SIG-M5 treated with dmso at 0.1 percent for 504 hours (cell line): ENCODE results near the gene HIRA.
"Not testable (repeated sequence)": the region's sequence is repeated elsewhere in the genome, so short reads cannot be mapped to it uniquely, and the experiment has no call there.

Source experiments
- DNase-seq: peaks from one replicate; lab custom pipeline; 2025; ENCODE audit not compliant: unreplicated experiment; lab: John Stamatoyannopoulos, UW

HIRA gene

DNA sequence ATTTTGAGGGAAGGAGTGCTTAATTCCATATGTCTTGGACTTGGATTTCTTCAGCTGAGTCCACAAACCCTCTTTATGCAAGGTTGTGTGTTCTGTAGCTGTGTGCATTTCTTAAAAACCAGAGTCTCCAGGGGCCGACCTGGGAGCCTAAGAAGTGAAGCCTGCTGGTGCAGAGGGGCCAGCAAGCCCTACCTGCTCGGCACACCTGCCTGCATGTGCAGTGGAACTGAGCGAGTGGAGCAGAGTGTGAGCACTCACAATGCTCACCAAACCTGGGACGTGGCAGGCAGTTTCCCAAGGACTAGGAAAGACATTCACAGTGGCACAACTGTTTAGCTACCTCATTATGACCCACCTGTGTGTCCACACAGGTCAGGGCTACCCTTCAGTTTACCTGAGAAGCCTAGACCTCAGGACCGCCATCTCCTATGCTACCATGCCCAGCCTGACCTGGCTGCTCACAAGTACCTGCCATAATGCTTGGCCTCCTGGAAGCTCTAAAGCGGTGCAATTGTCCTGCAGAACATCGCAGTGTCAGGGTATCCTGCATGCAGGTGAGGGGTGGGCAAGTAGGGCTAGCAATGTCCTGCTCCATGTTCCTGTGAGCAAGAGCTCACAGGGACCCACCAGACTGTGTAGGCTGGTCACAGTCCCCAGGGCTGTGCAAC is 12.1 kb upstream of the HIRA start:
- no peak for DNase-seq

DNA sequence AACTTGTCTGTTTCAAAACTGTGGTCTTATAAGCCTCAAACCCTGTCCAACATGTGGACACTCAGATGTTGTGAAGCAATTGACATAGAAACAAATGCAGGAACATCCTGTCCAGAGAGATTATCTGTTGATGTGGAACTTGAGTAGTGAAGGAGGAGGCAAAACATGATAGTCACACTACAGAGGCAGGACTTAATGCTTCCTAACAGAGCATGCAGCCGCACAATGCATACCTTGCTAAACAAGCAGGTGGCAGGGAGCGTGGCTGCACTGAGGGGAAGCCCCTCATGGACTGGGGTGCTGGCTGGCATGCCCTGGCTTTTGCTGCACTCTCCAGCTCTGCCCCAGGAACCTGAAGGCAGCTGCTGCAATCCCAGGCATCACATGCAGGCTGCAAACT is 10.6 kb upstream of the HIRA start:
- DNase-seq: no peak

DNA sequence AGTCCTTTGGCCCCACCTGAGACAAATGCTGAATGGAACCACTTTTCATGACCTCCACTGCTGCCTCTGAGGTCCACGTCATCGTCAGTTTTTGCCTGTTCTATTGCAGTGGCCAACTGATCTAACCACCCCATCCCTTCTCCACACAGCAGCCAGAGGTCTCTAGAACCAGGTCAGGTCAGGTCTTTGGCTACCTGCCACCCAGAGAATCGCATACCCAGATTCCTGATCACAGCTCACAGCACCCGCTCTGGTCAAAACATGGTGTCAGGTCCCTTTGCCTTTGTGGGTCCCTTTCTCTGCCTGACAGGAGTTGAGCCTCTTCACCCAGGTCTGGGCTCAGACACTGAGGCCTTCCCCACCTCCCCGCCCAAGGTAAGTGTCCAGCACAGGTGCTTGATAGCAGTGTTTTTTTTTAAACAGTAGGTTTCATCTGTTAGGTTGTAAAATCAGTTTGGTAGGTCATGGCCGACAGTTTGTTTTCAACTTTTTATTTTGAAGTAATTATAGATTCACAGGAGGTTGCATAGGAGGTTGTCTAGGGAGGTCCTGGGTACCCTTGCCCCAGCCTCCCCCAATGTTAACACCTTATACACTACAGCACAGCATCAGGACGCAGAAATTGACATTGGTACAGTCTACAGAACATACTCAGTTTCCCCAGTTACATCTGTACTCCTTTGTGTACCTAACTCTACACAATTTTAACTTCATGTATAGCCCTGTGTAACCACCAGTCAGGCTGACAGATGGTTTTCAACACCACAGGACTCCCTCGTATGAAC is 9.1 kb upstream of the HIRA start:
- DNase-seq: no peak

DNA sequence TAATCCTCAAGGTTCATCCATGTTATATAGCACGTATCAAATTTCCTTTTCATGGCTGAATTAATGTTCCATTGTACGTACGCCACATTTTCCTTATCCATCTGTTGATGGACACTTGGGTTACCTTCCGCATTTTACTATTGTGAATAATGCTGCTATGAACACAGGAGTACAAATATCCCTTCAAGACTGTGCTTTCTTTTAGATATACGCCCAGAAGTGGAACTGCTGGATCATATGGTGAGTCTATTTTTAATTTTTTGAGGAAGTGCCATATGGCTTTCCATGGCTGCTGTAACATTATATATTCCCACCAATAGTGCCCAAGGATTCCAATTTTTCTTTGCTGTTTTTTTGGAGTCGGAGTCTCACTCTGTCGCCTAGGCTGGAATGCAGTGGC is 6.8 kb upstream of the HIRA start:
- DNase-seq: no peak

DNA sequence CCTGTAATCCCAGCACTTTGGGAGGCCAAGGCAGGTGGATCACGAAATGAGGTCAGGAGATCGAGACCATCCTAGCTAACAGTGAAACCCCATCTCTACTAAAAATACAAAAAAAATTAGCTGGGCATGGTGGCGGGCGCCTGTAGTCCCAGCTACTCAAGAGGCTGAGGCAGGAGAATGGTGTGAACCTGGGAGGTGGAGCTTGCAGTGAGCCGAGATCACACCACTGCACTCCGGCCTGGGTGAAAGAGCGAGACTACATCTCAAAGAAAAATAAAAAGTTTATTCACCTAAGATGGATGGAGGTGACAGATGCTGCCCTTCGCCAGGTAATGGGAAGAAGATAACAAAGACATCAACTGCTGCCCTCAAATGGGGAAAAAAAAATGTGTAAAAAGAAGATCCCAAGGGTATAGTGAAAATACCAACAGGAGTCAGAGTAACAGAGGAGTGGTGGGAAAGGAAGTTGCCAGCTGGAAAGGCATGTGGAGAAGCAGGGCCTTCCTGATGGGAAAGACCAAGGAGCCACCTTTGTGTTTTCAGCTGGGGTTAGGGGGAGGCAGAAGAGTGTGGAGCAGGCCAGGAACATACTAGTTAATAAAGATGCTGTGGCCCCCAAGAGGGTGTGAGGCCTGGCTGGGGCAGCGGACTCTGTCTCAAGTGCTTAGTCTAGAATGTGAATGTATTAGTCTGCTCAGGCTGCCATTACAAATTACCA is 5.1 kb upstream of the HIRA start:
- not testable (repeated sequence) for DNase-seq

DNA sequence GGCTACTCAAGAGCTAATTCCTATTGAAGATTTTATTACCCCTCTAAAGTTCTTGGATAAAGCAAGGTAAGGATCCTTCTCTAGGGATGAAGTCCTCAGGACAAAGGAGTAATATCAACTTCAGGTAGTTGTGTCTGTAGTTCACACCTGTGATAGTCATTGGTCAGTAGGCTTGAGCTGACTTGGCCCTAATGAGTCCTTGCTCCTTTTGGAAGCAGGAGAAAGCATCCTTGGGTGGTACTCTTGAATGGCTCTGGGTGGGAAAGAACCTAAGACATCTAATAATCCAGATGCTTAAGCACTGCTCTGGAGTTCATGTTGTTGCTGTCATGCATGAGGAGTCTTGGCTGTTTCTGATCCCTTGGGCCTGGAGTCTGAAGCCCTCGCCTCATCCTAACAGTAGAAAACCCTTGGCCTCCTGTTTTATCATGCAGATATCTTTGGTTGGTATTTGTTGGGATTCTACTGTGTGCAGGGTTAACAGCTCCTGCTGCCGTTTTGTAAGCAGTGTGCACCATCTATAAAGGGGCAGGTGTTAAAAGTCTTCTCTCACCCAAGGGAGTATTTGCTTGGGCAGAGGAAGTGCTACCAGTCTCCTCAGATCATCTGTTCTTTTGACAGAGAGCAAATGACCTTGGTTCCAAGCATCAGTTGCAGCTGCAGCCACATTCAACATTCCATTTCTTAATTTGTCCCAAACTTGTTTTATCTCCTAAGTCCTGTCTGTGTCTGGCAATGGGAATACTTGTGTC is 3.5 kb upstream of the HIRA start:
- DNase-seq: no peak

DNA sequence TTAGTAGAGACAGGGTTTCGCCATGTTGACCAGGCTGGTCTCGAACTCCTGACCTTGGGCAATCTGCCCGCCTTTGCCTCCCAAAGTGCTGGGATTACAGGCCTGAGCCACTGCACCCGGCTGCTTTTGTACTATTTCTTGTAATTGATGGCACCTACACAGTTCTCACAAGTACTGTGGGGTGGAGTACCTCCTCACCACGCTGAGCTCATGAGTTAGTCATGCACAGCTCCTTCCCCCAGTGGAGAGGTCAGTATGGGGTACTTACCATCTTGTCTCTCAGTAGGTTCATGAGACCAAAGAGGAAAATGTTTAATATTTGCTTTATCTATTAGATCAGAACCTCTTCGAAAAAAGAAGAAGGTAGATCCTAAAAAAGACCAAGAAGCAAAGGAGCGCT is 2.9 kb upstream of the HIRA start:
- DNase-seq: no peak

DNA sequence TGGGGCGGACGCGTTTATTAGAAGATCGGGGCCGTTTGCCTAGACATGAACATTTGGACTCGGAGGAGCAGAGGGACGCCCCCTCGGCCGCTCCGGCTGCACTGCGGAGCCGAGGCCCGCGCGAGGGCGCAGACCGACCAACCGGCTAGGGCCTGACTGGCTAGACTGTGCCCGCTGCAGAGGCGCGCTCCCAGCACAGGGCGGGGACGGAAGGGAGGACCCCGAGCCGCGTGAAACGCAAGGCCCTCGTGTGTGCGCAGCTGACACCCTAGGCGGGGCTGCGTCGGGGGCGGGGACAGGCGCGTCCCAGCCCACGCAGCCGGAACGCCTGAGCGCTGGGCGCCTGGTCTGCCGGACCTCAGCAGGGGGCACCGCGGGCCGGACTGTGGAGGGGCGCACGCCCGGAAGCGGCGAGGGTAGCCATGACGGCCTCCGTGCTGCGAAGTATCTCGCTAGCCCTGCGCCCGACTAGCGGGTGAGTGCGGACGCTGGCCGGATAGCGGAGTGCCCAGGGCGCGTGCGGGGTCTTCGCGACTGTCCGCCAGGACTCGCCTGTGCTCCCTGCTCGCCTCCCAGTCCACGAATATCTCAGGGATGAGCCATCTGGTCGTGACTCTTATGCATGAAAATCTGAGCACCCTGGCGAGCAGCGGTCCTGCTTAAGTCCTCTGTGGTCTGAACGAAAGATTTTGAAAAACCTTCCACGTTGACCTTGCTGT is 759 bp upstream of the HIRA start, which contains the start of gene MRPL40:
TSS of gene MRPL40 (plus strand) at position 413 of the 719 bp plus-strand sequence. CDS start at position 423, 10 bp downstream.
- peak; percentile 85 for DNase-seq

DNA sequence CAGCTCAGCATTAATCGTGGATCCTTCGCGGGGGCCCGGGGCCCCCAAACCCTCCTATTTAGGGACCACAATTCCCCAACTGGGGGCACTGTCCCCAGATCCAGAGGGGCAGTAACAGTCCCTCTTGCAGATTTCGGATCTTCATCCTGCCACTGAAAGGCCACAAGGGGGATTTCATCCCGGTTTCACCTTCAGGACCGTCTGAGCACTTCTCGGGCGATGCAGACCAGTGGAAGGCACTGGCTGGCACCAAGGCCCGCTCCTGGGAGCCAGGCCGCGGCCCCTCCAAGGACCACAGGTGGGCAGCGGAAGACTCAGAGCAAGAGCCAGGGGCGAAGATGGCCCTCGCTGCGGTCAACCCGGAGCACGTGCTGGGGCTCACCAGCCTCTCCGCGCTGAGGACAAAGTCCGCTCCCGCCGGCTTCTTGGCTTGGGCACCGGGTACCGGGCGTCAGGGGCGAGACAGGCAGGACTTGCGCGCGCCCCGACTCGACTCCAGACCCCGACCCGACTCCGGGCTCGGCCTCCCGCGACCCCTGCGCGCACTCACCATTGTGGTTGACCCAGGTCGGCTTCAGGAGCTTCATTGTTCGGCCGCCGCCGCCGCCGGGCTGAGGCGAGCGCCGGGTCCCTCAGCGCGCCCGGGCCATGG is 517 bp downstream of the HIRA start:
- DNase-seq: no peak

DNA sequence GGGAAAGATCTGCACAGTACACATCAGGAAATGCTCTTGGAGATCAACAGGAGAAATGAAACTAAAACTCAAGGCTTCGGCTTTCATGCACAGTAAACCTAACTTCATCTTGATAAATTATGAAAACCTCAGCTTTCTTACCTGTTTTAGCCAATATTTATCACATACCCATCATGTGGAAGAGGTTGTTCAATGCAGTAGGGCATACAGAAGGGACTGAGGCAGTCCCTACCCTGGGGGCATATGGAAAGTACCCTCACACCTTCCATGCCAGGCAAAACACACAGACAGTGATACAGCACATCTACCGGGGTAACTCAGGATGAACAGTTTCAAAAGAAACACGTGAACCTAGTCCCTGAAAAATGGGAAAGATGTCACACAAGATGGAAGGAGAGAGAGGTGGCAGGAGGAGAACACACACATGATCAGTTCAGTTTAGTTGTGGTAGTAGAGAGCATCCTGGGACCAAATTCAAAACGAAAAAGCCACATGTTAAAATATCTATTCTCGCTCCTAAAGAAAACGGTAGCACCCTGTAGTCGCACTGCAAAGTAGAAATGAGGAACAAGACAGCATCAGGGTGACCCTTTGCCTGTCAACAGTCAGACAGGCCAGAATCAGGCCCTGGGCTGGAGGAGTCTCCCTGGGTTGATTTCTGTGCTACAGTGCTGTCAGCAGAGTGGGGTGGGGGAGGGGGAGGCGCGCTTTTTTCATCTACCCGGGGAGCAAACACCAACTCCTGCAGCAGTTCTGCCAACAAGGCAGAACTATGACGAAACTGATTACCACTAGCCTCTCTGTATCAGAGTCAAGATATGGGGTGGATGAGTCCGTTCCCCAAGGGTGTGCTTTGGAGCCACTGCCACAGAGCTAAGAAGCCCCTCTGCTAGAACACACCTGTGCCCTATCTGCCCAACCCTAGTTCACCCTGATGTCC is 1.3 kb downstream of the HIRA start:
- DNase-seq: peak; percentile 84

DNA sequence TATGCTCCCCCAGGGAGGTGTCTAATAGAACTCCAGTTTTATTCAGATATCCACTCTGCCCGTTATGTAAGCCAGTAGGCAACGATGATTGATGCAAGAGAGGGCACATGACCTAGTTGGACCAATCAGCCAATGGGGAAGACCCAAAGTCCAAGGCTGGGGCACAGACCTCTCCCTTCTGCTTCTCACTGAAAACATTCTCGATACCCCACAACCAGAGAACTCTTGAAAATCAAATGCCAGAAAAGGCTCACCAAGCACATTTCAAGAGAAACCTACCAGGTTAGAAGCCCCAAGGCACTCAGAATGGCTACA is 7.4 kb downstream of the HIRA start:
- no peak for DNase-seq

DNA sequence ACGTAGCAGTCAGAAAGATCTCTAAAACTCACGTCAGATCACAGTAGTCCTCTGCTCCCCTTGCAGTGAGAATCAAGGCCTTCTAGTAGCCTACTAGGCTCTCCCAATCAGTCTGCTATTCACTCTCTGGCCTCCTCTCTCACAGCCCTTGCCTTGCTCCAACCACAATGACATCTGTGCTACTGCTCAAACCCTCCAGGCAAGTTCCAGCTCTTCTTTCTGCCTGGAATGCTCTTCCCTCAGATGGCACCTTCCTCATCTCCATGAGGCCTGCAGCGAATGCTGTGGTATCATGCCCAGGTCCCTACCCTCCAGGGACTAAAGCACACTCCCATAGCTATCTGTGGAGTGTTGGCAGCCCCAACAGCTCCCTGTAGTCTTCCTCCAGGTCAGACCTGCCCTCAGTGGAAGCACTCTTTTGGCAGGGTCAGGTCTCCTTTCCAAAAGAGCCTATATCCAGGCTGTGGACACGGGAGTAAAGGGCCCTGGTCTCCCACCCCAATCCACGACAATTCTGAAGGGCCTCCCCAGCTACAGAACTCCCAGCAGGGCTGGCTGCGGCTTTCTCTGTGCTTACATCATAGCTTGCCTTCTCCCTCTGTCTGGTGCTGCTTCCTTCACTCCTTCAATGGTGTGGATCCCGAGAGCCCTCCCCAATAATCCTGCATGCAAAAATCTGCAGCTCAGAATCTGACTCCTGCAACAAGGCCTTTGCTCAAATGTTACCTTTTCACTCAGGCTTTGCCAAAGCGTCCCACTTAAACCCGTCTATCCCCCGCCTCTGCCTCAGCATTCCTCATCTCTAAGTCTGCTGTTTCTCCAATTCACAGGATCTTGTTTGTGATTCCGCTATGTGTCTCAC is 8.9 kb downstream of the HIRA start:
- no peak for DNase-seq

DNA sequence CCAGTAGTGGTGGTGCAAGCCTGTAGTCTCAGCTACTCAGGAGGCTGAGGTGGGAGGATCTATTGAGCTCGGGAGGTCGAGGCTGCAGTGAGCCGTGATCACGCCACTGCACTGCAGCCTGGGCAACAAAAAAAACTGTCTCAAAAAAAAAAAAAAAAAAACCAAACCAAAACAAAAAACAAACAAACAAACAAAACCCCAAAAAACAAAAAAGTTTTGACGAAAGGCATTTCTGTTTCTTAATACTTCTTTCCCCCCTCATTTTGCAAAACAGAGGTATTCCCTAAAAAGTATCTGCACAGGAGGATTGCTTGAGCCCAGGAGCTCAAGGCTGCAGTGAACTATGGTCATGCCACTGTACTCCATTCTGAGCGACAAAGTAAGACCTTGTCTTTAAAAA is 11.2 kb downstream of the HIRA start:
- DNase-seq: no peak

DNA sequence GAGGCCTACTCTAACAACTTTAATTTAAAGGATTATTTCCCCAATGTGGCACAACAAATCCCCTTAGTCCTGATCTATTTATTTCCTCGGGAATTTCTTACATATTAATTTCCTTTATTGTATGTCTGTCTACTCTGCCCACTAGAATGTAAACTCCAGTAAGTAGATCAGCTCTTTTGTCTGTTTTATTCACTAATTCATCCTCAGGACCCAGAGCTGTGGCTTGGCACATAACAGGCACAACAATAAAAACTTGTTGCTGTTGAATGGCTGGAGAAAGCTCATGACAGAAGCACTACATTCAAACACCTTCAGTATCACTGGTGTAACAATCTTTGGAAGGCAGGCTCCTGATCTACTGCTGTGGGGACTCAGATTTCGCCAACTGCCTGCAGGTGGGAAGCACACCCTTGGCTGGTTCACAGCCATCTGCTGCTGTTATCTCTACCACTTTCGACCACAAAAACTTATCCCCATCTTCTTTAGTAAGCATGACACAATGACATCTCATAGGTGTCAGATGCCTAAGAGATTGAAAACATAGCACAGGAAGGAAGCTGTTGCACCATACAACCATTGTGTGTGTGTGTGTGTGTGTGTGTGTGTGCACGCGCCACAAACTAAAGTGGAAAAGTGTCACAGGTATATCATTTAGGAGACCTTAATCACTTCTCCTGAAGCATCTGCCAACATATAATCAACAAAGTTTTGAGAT is 11.9 kb downstream of the HIRA start:
- DNase-seq: peak; percentile 13

DNA sequence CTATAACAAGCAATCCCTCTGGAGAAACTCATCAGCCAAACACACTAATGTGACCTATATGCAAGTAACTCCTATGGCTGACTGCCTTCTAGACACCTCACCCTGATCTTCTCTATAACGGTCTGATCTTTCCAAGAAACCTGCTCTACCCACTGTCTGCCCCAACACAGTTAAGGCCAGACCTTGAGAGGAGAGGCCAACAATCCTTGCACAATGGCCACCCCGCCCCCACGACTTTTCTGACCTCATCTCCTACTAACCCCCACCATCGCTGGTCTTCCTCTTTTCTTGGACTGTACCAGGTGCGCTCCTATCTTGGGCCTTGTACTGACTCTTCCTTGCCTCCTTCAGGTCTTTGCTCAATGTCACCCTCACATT is 12.5 kb downstream of the HIRA start:
- peak; percentile 17 for DNase-seq

DNA sequence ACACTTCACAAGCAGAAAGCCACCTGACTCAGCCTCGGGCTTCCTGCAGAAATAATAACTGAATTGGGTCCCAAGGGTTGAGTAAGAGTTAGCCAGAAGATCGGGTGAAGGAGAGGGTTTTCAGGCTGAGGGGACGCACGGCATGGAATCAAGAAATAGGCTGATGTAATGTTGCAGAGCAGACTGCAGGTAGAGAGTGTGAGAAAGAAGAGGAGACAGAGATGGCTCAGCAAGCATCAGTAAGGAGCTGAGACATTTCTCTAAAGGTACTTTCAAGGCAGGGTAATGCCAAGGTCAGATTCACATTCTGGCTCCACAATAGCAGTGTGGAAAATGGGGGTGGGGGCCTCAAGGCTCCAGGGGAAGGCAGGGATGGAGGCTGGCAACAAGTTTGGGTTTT is 18.6 kb downstream of the HIRA start:
- no peak for DNase-seq

DNA sequence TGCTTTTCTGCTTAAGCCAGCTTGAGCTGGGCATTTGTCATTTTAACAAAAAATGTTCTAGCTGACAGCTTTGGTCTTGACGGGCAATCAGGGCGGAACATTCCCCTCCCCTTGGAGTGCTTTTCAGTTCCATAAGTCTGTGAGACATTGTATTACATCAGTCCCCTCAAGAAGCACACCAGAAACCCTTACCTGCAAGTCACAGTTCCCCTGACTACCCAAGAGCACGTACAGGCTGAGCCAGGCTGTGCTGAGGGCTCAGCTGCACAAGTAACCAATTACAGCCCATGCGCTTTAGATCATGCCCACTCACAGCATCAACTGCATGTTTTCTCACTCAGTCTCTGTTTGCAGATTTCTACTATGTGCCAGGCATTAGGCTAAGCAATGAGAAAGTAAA is 19.1 kb downstream of the HIRA start:
- DNase-seq: no peak

DNA sequence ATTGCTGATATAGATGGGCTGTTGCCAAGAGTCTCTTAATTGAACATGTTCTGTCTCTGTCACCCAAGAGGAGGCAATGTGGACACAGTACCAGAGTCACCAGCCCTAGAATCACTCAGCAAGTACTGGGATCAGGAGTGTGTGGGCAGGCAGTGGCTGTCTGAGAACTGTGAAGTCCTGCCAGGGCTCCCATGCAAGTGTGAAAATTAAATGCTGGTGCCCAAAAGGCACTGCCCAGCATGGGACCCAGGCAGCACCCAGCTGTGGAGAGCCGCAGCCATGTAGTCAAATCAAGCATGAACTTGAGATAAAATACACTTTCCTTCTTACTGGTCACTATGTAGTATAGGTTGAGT is 19.9 kb downstream of the HIRA start:
- no peak for DNase-seq
